HG03280 (cell line): ENCODE measurements around the gene UTS2R.

Source experiments
- ATAC-seq: cut with Tn5 transposase; IDR thresholded peaks from one replicate; pipeline ENCODE4 v1.9.1; 2021; ENCODE audit warnings: mild to moderate bottlenecking, moderate library complexity; ENCODE audit not compliant: unreplicated experiment

UTS2R gene

GRCh38 chr17:82388223-82388921 is 16.8 kb downstream of the UTS2R start:
- ATAC-seq, result no peak

GRCh38 chr17:82388922-82389283 is 17.3 kb downstream of the UTS2R start:
- no peak for ATAC-seq

- no peak for ATAC-seq
Observed at GRCh38 chr17:82389379-82389778, 17.8 kb downstream of the UTS2R start.

- no peak for ATAC-seq
Observed at GRCh38 chr17:82390015-82390859, 18.7 kb downstream of the UTS2R start.

GRCh38 chr17:82390860-82391435 is 19.4 kb downstream of the UTS2R start:
- no peak for ATAC-seq

- ATAC-seq, result no peak
Observed at GRCh38 chr17:82391496-82392066, 20.0 kb downstream of the UTS2R start.

GRCh38 chr17:82392209-82392920 is 20.8 kb downstream of the UTS2R start:
- no peak for ATAC-seq

GRCh38 chr17:82392941-82393340 is 21.4 kb downstream of the UTS2R start:
- ATAC-seq, result no peak

GRCh38 chr17:82394278-82394677 is 22.7 kb downstream of the UTS2R start:
- ATAC-seq, result no peak

GRCh38 chr17:82396601-82397435 is 25.3 kb downstream of the UTS2R start:
- no peak for ATAC-seq

GRCh38 chr17:82397449-82398335 is 26.1 kb downstream of the UTS2R start:
- no peak for ATAC-seq

- no peak for ATAC-seq
Observed at GRCh38 chr17:82399041-82399441, 27.5 kb downstream of the UTS2R start.

- no peak for ATAC-seq
Observed at GRCh38 chr17:82399601-82400101, 28.1 kb downstream of the UTS2R start.

- no peak for ATAC-seq
Observed at GRCh38 chr17:82400206-82400605, 28.6 kb downstream of the UTS2R start.

- no peak for ATAC-seq
Observed at GRCh38 chr17:82400830-82401229, 29.3 kb downstream of the UTS2R start.

- ATAC-seq, result no peak
Observed at GRCh38 chr17:82402865-82403264, 31.3 kb downstream of the UTS2R start.

- no peak for ATAC-seq
Observed at GRCh38 chr17:82403662-82404660, 32.4 kb downstream of the UTS2R start.

- no peak for ATAC-seq
Observed at GRCh38 chr17:82405051-82405450, 33.5 kb downstream of the UTS2R start.
